Lower lobe of right lung (tissue), 2 donors: Measurements from ENCODE around the gene REV3L. TPM values are rescaled to one million over a fixed set of nuclear protein-coding genes. Genes with fewer than 3 reads are reported as not detected.

Experiments
- ATAC-seq, 2 donors: fragments of 200-7000 bp; cut with Tn5 transposase; one replicate each; pipeline ENCODE4 v1.9.1; 2020 to 2022; ENCODE audit warnings: mild to moderate bottlenecking in 2 of 2, moderate library complexity in 2 of 2
- DNase-seq: peaks from one replicate; pipeline ENCODE4 v3.0.0-alpha.2; 2020
- H3K27ac ChIP-seq: fragments of 200-600 bp; one replicate; pipeline ENCODE4 v1.8.0; 2022
- H3K27me3 ChIP-seq: fragments of 200-600 bp; one replicate; pipeline ENCODE4 v1.8.0; 2022; ENCODE audit warnings: low read depth
- H3K36me3 ChIP-seq: fragments of 200-600 bp; one replicate; pipeline ENCODE4 v1.8.0; 2022; ENCODE audit warnings: mild to moderate bottlenecking
- H3K4me1 ChIP-seq: fragments of 200-600 bp; one replicate; pipeline ENCODE4 v1.8.0; 2022
- H3K4me3 ChIP-seq: fragments of 200-600 bp; one replicate; pipeline ENCODE4 v1.8.0; 2022; ENCODE audit warnings: mild to moderate bottlenecking
- H3K9me3 ChIP-seq: fragments of 200-600 bp; one replicate; pipeline ENCODE4 v1.8.0; 2022
- CTCF ChIP-seq: fragments of 200-600 bp; IDR thresholded peaks from one replicate; pipeline ENCODE4 v1.8.0; 2022; ENCODE audit warnings: antibody characterized with exemption, mild to moderate bottlenecking
- intact Hi-C: fragments of 100-400 bp; cut with DNase I; formaldehyde crosslinking; loops from one replicate; pipeline ENCODE4 v1.11.0; 2022
- total RNA-seq: library from RNA; stranded (reverse); fragmentation: NEBNext Ultra II Directional; extraction: Animal tissue kit (Norgen Biotek cat#: 25700); gene quantifications from one replicate; pipeline ENCODE4 v1.2.1, GENCODE V29; 2021
- donor health status: DM: no; HTN: yes; CAD: no; lungs with severe emphysema.

The REV3L gene
- total RNA-seq, 1 donor from 2014 or later = 30.3 TPM

- intact Hi-C loops = no loop called here
- H3K4me1 ChIP-seq = peaks cover 17% of the 10 kb centered on the region
- DNase-seq (no peak), ATAC-seq (peak; percentile 35 to 85)
- no peak overlapping the region for H3K4me3 ChIP-seq
- H3K27ac ChIP-seq = peak overlapping the region; percentile 56
- H3K36me3 ChIP-seq = no peaks in the 10 kb centered on the region
- H3K27me3 ChIP-seq = no peaks in the 10 kb centered on the region
- no peak for TF ChIP-seq CTCF
- H3K9me3 ChIP-seq = no peaks in the 10 kb centered on the region
Observed at GRCh38 chr6:111468329-111469012, 14.5 kb downstream of the REV3L start.

- Histone ChIP-seq H3K27me3 (no peaks in the 10 kb centered on the region), H3K4me3 (no peak overlapping the region), H3K27ac (no peak overlapping the region), H3K36me3 (no peaks in the 10 kb centered on the region), H3K9me3 (peaks cover 1% of the 10 kb centered on the region), H3K4me1 (peaks cover 32% of the 10 kb centered on the region)
- DNase-seq = no peak
- intact Hi-C loops = no loop called here
- ATAC-seq = no peak
- no peak for TF ChIP-seq CTCF
Observed at GRCh38 chr6:111464184-111464583, 18.8 kb downstream of the REV3L start.

- H3K4me1 ChIP-seq = peaks cover 20% of the 10 kb centered on the region
- H3K27ac ChIP-seq = peak overlapping the region; percentile 37
- H3K4me3 ChIP-seq = no peak overlapping the region
- no peaks in the 10 kb centered on the region for H3K27me3 ChIP-seq
- DNase-seq = no peak
- H3K9me3 ChIP-seq = peaks cover 10% of the 10 kb centered on the region
- ATAC-seq = peak; percentile 90 to 97
- no peak for TF ChIP-seq CTCF
- H3K36me3 ChIP-seq = no peaks in the 10 kb centered on the region
- intact Hi-C loops = no loop called here
Observed at GRCh38 chr6:111462770-111463391, 20.1 kb downstream of the REV3L start.

DNA sequence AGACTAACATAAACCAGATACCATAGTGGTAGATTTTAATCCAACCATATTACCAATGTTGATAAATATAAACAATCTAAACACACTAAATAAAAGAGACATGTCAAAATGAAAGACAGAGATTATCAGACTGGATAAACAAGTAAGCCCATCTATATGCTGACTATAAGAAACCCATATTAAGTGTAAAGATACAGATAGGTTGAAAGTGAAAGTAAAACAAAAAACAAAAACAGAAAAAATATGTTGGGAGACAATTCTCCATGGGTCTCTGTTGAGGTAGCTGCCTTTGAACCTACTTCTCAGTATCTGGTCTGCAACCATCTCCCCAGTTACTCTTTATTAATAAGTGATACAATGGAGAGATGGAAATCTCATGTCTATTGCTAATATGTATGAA lies 21.2 kb downstream of the REV3L start:
- Histone ChIP-seq H3K4me3 (no peak overlapping the region), H3K9me3 (peaks cover 10% of the 10 kb centered on the region), H3K36me3 (no peaks in the 10 kb centered on the region), H3K4me1 (peaks cover 19% of the 10 kb centered on the region), H3K27ac (no peak overlapping the region), H3K27me3 (no peaks in the 10 kb centered on the region)
- no peak for TF ChIP-seq CTCF
- ATAC-seq = peak in 1 of 2 donors; percentile 31
- intact Hi-C loops = no loop called here
- no peak for DNase-seq

GRCh38 chr6:111458670-111459232 lies 24.3 kb downstream of the REV3L start:
- H3K36me3 ChIP-seq = no peaks in the 10 kb centered on the region
- H3K4me1 ChIP-seq = peaks cover 25% of the 10 kb centered on the region

More at GRCh38 chr6:111458670-111459232, 24.3 kb downstream of the REV3L start:
- no peaks in the 10 kb centered on the region for H3K27me3 ChIP-seq
- ATAC-seq = no peak
- H3K9me3 ChIP-seq = peaks cover 10% of the 10 kb centered on the region
- no peak for DNase-seq
- H3K27ac ChIP-seq = no peak overlapping the region
- no peak for TF ChIP-seq CTCF
- H3K4me3 ChIP-seq = no peak overlapping the region
- intact Hi-C loops = no loop called here
